GM12878 (cell line): ENCODE data around the gene GMCL1. TPM values are rescaled to one million over a fixed set of nuclear protein-coding genes. Genes with fewer than 3 reads are reported as not detected.

ENCODE experiments used
- ASH2L ChIP-seq: fragments of 300-600, 200-600 bp; sonication (generic); IDR thresholded peaks from 2 replicates; pipeline ENCODE4 v1.6.1; 2017; ENCODE audit warnings: low read depth, mild to moderate bottlenecking, borderline replicate concordance
- CREM ChIP-seq: IDR thresholded peaks from 2 replicates; pipeline ENCODE4 v1.6.1; 2014; ENCODE audit warnings: antibody characterized with exemption, low read depth
- ETV6 ChIP-seq, 2 experiments: fragments of 450-650 bp in 1 of 2; IDR thresholded peaks in 1 of 2; conservative IDR thresholded peaks in 1 of 2; 2 replicates each; pipeline ENCODE4 v1.6.1; 2014; ENCODE audit warnings: antibody characterized with exemption in 1 of 2, borderline replicate concordance in 1 of 2, low read depth in 1 of 2, mild to moderate bottlenecking in 1 of 2, moderate library complexity in 1 of 2
- EZH2 ChIP-seq: IDR thresholded peaks from 2 replicates; pipeline ENCODE4 v1.6.1; 2012; ENCODE audit warnings: low read depth, mild to moderate bottlenecking, control low read depth, inconsistent platforms, low read length, borderline replicate concordance; ENCODE audit not compliant: control insufficient read depth
- GATAD2B ChIP-seq: fragments of 450-650 bp; conservative IDR thresholded peaks from 2 replicates; pipeline ENCODE4 v1.6.1; 2017; ENCODE audit warnings: low read depth, mild to moderate bottlenecking, moderate library complexity
- HDAC6 ChIP-seq: fragments of 200-600 bp; sonication (generic); IDR thresholded peaks from one replicate; pipeline ENCODE4 v1.8.0; 2017; ENCODE audit warnings: antibody characterized with exemption; ENCODE audit not compliant: unreplicated experiment
- MEF2A ChIP-seq: IDR thresholded peaks from 2 replicates; pipeline ENCODE4 v1.6.1; 2011; ENCODE audit warnings: low read depth, mild to moderate bottlenecking, low read length, moderate library complexity; ENCODE audit not compliant: insufficient read depth
- MTA2 ChIP-seq: fragments of 450-650 bp; IDR thresholded peaks from 2 replicates; pipeline ENCODE4 v1.6.1; 2016; ENCODE audit warnings: low read depth, mild to moderate bottlenecking, moderate library complexity
- RAD51 ChIP-seq: fragments of 450-650 bp; IDR thresholded peaks from 2 replicates; pipeline ENCODE4 v1.6.1; 2016; ENCODE audit warnings: moderate library complexity, mild to moderate bottlenecking, inconsistent platforms
- RBBP5 ChIP-seq: fragments of 200-600 bp; sonication (generic); conservative IDR thresholded peaks from 2 replicates; pipeline ENCODE4 v1.6.1; 2016
- SIN3A ChIP-seq: IDR thresholded peaks from 2 replicates; pipeline ENCODE4 v1.6.1; 2012; ENCODE audit warnings: low read depth, low read length, improper control_type of control experiment
- ZSCAN29 ChIP-seq: fragments of 450-650 bp; IDR thresholded peaks from 2 replicates; pipeline ENCODE4 v1.6.1; 2017; ENCODE audit warnings: mild to moderate bottlenecking, moderate library complexity
- polyA plus RNA-seq, 11 experiments: library from polyadenylated mRNA; depleted of rRNA in 4 of 11; unstranded in 6 of 11; stranded (reverse) in 5 of 11; fragments of >200 nt; fragmentation: Nextera tagmentation in 4 of 11; fragmentation: Illumina TruSeq in 1 of 11; extraction: Ambion mirVana in 4 of 11; extraction: Trizol in 1 of 11; gene quantifications; 1 replicate in 1 of 11; 2 replicates in 10 of 11; pipeline versions ENCODE4 v1.2.1 to v1.2.3, GENCODE V29; 2011 to 2016; ENCODE audit warnings: inconsistent platforms in 2 of 11, missing spikeins in 2 of 11, low read depth in 1 of 11
- total RNA-seq, 4 experiments: library from RNA; depleted of rRNA in 3 of 4; stranded (reverse); fragments of >200 nt in 3 of 4; fragmentation: Illumina TruSeq in 1 of 4; extraction: Trizol in 1 of 4; gene quantifications; 2 replicates each; pipeline versions ENCODE4 v1.2.1 to v1.2.3, GENCODE V29; 2013 to 2021
- TF ChIP-seq, protein P1 (sequence below): fragments of 450-650 bp; IDR thresholded peaks from 2 replicates; pipeline ENCODE4 v1.6.1; 2018; ENCODE audit warnings: borderline replicate concordance, mild to moderate bottlenecking; ENCODE audit not compliant: partially characterized antibody
- TF ChIP-seq, protein P2 (sequence below), 3 experiments: IDR thresholded peaks in 2 of 3; conservative IDR thresholded peaks in 1 of 3; 2 replicates each; pipeline ENCODE4 v1.5.1; 2011; ENCODE audit warnings: low read depth in 3 of 3, low read length in 3 of 3, mild to moderate bottlenecking in 3 of 3, control low read depth in 2 of 3, moderate library complexity in 2 of 3, inconsistent platforms in 1 of 3, mixed read lengths in 1 of 3; ENCODE audit not compliant: control insufficient read depth in 2 of 3, insufficient read depth in 1 of 3; ENCODE audit errors: extremely low read depth in 1 of 3
- TF ChIP-seq, protein P3 (sequence below): IDR thresholded peaks from 2 replicates; pipeline ENCODE4 v1.6.1; 2011; ENCODE audit warnings: low read depth, low read length, improper control_type of control experiment, borderline replicate concordance
- TF ChIP-seq, protein P4 (sequence below): fragments of 450-650 bp; formaldehyde crosslinking; IDR thresholded peaks from 2 replicates; pipeline ENCODE4 v1.5.0; 2022; ENCODE audit warnings: mild to moderate bottlenecking, missing genetic modification characterization
- TF ChIP-seq, protein P5 (sequence below): IDR thresholded peaks from 2 replicates; pipeline ENCODE4 v1.6.1; 2012; ENCODE audit warnings: low read length, inconsistent platforms

GMCL1 gene
- total and polyA plus RNA-seq, 10 of the 15 experiments (the other 5 are each of a cell fraction or from before 2014, with no cell fraction given) = 3.7 to 21.4 (median 12.3) TPM

DNA sequence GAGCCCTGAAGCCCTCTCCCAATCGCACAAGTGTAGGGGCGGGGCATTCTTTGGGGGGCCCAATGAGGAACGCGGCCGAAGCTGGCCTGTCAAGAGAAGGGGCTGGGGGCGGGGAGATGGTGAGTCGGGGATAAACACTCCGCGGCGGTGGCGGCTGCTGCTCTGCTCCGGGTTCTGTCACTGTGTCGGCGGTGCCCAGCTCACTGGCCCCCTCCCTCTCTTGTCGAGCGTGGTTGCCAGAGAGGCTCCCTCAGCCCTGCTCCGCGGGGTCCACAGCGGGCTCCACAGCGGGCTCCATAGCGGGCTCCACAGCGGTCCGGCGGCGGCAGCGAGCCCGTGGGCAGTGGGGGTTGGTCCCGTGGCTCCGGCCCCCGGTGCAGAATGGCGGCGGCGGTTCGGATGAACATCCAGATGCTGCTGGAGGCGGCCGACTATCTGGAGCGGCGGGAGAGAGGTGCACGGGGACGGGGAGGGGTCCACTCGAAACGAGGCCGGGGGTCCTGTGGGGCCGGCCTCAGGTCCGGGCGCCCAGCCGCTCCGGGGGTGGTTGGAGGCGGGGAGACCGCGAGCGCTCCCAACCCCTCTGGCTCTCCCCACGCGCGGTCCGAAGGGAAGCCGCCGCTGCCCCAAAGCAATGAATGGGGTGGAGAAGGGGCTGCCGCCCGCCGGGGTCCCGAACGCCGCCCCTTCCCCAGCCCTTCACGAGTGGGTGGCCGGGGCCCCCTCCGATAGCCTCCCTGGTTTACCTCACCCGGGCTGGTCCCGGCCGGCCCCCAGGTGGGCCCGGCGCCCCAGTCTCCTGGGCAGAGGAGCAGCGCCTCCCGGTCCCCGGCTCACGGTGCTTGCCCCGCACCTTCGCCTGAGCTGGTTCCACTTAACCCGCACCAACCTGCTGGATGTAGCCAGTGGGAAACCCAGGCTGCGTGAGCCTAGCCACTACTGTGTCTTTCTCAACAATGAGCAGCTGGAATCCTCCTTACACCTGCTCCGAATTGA lies 85.8 kb downstream of the GMCL1 start, which contains the start of gene MXD1 (continued):
- TF ChIP-seq, protein P1, sequence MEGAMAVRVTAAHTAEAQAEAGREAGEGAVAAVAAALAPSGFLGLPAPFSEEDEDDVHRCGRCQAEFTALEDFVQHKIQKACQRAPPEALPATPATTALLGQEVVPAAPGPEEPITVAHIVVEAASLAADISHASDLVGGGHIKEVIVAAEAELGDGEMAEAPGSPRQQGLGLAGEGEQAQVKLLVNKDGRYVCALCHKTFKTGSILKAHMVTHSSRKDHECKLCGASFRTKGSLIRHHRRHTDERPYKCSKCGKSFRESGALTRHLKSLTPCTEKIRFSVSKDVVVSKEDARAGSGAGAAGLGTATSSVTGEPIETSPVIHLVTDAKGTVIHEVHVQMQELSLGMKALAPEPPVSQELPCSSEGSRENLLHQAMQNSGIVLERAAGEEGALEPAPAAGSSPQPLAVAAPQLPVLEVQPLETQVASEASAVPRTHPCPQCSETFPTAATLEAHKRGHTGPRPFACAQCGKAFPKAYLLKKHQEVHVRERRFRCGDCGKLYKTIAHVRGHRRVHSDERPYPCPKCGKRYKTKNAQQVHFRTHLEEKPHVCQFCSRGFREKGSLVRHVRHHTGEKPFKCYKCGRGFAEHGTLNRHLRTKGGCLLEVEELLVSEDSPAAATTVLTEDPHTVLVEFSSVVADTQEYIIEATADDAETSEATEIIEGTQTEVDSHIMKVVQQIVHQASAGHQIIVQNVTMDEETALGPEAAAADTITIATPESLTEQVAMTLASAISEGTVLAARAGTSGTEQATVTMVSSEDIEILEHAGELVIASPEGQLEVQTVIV = peak; percentile 6
- TF ChIP-seq GATAD2B = peak; percentile 63; the same call in 1 of the 2 replicates
- TF ChIP-seq RAD51 = no peak
- TF ChIP-seq SIN3A = peak; percentile 73; the same call in 1 of the 2 replicates
- no peak; the same call in 1 of the 2 replicates for TF ChIP-seq ASH2L
- TF ChIP-seq, protein P2, sequence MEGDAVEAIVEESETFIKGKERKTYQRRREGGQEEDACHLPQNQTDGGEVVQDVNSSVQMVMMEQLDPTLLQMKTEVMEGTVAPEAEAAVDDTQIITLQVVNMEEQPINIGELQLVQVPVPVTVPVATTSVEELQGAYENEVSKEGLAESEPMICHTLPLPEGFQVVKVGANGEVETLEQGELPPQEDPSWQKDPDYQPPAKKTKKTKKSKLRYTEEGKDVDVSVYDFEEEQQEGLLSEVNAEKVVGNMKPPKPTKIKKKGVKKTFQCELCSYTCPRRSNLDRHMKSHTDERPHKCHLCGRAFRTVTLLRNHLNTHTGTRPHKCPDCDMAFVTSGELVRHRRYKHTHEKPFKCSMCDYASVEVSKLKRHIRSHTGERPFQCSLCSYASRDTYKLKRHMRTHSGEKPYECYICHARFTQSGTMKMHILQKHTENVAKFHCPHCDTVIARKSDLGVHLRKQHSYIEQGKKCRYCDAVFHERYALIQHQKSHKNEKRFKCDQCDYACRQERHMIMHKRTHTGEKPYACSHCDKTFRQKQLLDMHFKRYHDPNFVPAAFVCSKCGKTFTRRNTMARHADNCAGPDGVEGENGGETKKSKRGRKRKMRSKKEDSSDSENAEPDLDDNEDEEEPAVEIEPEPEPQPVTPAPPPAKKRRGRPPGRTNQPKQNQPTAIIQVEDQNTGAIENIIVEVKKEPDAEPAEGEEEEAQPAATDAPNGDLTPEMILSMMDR (IDR thresholded peaks at IDR 0.05 in 2 of 3, conservative IDR thresholded peaks at IDR 0.05 in 1 of 3; ENCODE audit: control insufficient read depth in 2 of 3, extremely low read depth in 1 of 3, insufficient read depth in 1 of 3, low read depth in 3 of 3, low read length in 3 of 3) = no peak
- no peak for TF ChIP-seq RBBP5
- TF ChIP-seq, protein P3, sequence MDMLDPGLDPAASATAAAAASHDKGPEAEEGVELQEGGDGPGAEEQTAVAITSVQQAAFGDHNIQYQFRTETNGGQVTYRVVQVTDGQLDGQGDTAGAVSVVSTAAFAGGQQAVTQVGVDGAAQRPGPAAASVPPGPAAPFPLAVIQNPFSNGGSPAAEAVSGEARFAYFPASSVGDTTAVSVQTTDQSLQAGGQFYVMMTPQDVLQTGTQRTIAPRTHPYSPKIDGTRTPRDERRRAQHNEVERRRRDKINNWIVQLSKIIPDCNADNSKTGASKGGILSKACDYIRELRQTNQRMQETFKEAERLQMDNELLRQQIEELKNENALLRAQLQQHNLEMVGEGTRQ = no peak
- TF ChIP-seq ETV6 (conservative IDR thresholded peaks at IDR 0.05 in 1 of 2, IDR thresholded peaks at IDR 0.05 in 1 of 2; ENCODE audit: borderline replicate concordance in 1 of 2, low read depth in 1 of 2) = no peak
- TF ChIP-seq CREM = peak; percentile 5; the same call in 1 of the 2 replicates
- TF ChIP-seq, protein P4, sequence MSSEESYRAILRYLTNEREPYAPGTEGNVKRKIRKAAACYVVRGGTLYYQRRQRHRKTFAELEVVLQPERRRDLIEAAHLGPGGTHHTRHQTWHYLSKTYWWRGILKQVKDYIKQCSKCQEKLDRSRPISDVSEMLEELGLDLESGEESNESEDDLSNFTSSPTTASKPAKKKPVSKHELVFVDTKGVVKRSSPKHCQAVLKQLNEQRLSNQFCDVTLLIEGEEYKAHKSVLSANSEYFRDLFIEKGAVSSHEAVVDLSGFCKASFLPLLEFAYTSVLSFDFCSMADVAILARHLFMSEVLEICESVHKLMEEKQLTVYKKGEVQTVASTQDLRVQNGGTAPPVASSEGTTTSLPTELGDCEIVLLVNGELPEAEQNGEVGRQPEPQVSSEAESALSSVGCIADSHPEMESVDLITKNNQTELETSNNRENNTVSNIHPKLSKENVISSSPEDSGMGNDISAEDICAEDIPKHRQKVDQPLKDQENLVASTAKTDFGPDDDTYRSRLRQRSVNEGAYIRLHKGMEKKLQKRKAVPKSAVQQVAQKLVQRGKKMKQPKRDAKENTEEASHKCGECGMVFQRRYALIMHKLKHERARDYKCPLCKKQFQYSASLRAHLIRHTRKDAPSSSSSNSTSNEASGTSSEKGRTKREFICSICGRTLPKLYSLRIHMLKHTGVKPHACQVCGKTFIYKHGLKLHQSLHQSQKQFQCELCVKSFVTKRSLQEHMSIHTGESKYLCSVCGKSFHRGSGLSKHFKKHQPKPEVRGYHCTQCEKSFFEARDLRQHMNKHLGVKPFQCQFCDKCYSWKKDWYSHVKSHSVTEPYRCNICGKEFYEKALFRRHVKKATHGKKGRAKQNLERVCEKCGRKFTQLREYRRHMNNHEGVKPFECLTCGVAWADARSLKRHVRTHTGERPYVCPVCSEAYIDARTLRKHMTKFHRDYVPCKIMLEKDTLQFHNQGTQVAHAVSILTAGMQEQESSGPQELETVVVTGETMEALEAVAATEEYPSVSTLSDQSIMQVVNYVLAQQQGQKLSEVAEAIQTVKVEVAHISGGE (CRISPR knock-in tag) = no peak
- TF ChIP-seq ZSCAN29 = no peak
- TF ChIP-seq EZH2 = no peak
- TF ChIP-seq MEF2A = no peak
- no peak for TF ChIP-seq MTA2
- TF ChIP-seq HDAC6 = no peak
- TF ChIP-seq, protein P5, sequence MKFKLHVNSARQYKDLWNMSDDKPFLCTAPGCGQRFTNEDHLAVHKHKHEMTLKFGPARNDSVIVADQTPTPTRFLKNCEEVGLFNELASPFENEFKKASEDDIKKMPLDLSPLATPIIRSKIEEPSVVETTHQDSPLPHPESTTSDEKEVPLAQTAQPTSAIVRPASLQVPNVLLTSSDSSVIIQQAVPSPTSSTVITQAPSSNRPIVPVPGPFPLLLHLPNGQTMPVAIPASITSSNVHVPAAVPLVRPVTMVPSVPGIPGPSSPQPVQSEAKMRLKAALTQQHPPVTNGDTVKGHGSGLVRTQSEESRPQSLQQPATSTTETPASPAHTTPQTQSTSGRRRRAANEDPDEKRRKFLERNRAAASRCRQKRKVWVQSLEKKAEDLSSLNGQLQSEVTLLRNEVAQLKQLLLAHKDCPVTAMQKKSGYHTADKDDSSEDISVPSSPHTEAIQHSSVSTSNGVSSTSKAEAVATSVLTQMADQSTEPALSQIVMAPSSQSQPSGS = no peak
